ENCODE measurements around the gene OSBPL3.

GRCh38 chr7:25025218-25025671 lies 45.3 kb upstream of the OSBPL3 start:
- TF ChIP-seq EZH2 (IDR thresholded peaks at IDR 0.05; ENCODE audit: low read length, missing control alignments) (no peak), CTCF (conservative IDR thresholded peaks at IDR 0.05 in 1 of 2, IDR thresholded peaks at IDR 0.05 in 1 of 2; ENCODE audit: low read depth in 1 of 2, low read length in 2 of 2) (no peak)

Measured in fibroblast of lung (primary cell).